Muscle of back (tissue), 11 donors: ENCODE data around the gene FAU. TPM values are rescaled to one million over a fixed set of nuclear protein-coding genes. Genes with fewer than 3 reads are reported as not detected.

Experiments used
- DNase-seq, 3 donors: peaks; one replicate each; pipeline versions ENCODE4 v3.0.0 to v3.0.0-alpha.2; 2013
- polyA plus RNA-seq, 10 donors: library from polyadenylated mRNA; unstranded; fragments of 120-200 nt; gene quantifications; one replicate each; pipeline ENCODE4 v1.2.1, GENCODE V29; 2013; ENCODE audit not compliant: insufficient read length in 10 of 10

FAU gene
- polyA plus RNA-seq, 10 donors, result 706 to 1,181 (median 912) TPM

DNA sequence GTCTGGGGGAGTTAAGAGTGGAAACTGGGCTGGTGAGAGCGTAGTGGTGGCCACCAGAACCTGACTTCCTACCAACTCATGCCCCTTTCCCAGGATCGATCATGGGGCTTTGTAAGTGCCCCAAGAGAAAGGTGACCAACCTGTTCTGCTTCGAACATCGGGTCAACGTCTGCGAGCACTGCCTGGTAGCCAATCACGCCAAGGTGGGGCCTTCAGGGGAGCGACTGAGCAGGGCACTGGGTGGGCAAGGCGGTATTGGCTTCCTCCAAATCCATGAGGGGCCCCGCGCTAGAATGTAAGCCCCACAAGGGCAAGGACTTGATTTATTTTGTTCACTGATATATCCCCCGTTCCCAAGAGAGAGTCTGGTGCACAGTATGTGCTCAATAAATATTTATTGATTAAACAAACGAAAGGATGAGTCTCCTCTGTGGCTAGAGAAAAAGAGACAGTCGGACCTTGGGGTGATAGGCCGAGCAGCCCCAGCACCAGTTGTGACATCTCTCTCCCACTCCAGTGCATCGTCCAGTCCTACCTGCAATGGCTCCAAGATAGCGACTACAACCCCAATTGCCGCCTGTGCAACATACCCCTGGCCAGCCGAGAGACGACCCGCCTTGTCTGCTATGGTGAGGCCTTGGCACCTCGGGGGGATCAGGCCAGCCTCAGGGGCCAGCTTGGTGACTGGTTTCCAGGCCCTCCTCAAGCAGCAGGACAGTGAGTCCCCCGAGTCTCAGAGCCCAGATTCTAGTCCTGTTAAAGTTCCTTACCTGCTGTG lies 37.1 kb downstream of the FAU start:
- DNase-seq, result no peak

GRCh38 chr11:65083834-65084597 lies 37.9 kb downstream of the FAU start, which contains the start of the genes CDCA5 and ZFPL1:
Gene CDCA5 (minus strand): TSS chr11:65084040. CDS start chr11:65083978, 62 bp downstream.
Gene ZFPL1 (plus strand): TSS chr11:65084222. CDS start chr11:65084699, 477 bp downstream.
- DNase-seq, result peak; percentile 96 to 99 (median 96)

- DNase-seq, result no peak
Measured at GRCh38 chr11:65083134-65083833, 38.6 kb downstream of the FAU start.

- DNase-seq, result no peak
Measured at GRCh38 chr11:65078786-65079342, 43.1 kb downstream of the FAU start.

DNA sequence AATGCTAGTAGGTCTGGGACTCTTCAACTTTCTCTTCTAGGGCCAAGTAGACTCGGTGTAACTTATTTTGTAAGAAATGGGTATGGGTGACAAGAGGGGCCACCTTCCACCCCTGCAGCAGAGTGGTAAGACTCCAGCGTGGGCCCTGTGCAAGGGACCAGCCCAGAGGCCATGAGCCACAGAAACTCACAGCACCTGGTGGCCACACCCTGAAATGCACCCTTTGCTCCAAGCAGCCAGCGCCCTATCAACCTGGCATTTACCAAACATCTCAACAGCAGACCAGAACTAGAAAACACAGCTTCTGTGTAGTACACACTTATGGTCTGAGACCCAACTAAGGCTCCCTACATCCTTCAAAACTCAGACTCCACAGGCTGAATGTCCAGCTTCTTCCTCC lies 43.8 kb downstream of the FAU start:
- no peak for DNase-seq

DNA sequence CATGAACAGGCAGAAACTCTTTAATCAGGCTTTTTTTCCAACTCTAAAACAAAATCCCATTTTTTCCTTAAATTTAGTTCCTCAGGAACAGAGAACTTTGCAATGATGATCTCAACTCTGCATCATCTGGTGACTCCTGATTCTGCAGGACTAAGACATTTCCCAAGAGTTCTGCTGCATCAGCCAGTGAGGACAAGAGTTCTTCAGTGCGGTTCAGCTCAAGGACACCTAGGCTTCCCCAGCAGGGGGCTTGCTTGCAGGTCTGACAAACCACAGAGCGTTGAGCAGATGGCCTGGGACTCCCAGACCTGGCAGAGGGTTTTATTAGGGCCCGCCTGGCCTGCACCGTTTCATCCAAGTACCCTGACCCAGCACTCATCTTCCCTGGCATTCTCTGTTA lies 44.5 kb downstream of the FAU start:
- DNase-seq, result no peak

- no peak for DNase-seq
Measured at GRCh38 chr11:65072631-65072966, 49.3 kb downstream of the FAU start.

DNA sequence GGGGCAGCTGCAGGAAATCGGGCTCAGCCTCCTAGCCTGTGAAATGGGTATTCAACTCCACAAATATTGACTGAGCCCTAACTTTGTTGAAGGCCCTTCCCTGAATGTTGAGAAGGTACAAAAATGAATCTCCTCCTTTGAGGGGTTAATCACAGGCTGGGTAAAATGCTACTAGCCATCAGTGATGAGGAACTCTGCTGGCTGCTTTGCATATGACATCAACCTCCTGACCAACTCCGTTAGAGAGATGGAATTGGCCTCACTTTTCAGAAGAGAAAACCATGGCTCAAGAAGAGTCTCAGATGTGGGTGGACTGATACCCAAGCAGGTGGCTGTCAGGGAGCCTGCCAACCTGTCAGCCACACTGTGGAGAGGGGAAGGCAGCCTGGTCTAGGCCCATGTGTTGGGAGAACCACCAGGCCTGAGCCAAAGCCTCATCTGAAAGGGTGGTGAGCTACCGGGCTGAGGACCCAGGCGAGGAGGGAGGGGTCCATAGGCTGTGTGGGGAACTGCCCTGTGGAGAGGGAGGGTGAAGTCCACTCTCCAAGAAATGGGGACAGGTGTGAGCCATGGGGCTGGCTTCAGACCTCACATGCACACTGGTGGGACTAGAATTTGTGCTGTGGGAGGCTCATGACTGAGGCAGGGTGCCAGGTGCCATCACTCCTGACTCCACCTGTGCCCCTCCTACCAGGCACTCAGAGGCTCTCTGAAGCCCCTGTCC lies 49.9 kb downstream of the FAU start:
- DNase-seq, result no peak

Other genes starting within 250 kb of the FAU start
- gene EHD1, start 243.5 kb downstream of the FAU start, polyA plus RNA-seq, result 100 to 1,000 TPM in 3 of 10 donors, 10 to 100 TPM in 7; 64.4 to 115 (median 92.9) TPM
- 10 to 100 TPM in 7 of 10 donors, 1 to 10 TPM in 3; 8.1 to 13.5 (median 11.1) TPM for gene ATG2A, start 204.9 kb downstream of the FAU start, polyA plus RNA-seq
- gene PPP2R5B, start 197.4 kb downstream of the FAU start, polyA plus RNA-seq, result 10 to 100 TPM in 8 of 10 donors, 1 to 10 TPM in 2; 10.0 to 13.0 (median 11.3) TPM
- under 1 TPM in 2 of 10 donors, not detected in 8; 0.27 to 0.45 TPM for gene GPHA2, start 186.2 kb downstream of the FAU start, polyA plus RNA-seq
- under 1 TPM in 1 of 10 donors, not detected in 9; 0.20 TPM for gene MAJIN, start 150.0 kb downstream of the FAU start, polyA plus RNA-seq
- gene BATF2, start 125.2 kb downstream of the FAU start, polyA plus RNA-seq, result 1 to 10 TPM in 6 of 10 donors, under 1 TPM in 4; 0.79 to 1.6 (median 1.1) TPM
- gene ARL2, start 108.0 kb downstream of the FAU start, polyA plus RNA-seq, result 10 to 100 TPM; 60.2 to 90.7 (median 76.5) TPM
- 10 to 100 TPM; 17.5 to 25.7 (median 22.5) TPM for gene SNX15, start 94.7 kb downstream of the FAU start, polyA plus RNA-seq
- gene SAC3D1, start 80.9 kb downstream of the FAU start, polyA plus RNA-seq, result 10 to 100 TPM in 8 of 10 donors, 1 to 10 TPM in 2; 9.6 to 14.9 (median 12.1) TPM
- 1 to 10 TPM; 6.3 to 10.0 (median 7.6) TPM for gene NAALADL1, start 63.6 kb downstream of the FAU start, polyA plus RNA-seq
- 10 to 100 TPM in 7 of 10 donors, 1 to 10 TPM in 3; 8.2 to 19.0 (median 10.9) TPM for gene CDCA5, start 38.1 kb downstream of the FAU start, polyA plus RNA-seq
- gene ZFPL1, start 37.9 kb downstream of the FAU start, polyA plus RNA-seq, result 10 to 100 TPM; 16.9 to 27.3 (median 20.1) TPM
- gene VPS51, start 25.9 kb downstream of the FAU start, polyA plus RNA-seq, result 100 to 1,000 TPM in 7 of 10 donors, 10 to 100 TPM in 3; 75.4 to 150 (median 107) TPM
- 10 to 100 TPM in 5 of 10 donors, 1 to 10 TPM in 5; 6.4 to 12.8 (median 10.2) TPM for gene TM7SF2, start 10.3 kb downstream of the FAU start, polyA plus RNA-seq
- gene ZNHIT2, start 4.4 kb downstream of the FAU start, polyA plus RNA-seq, result 1 to 10 TPM; 3.6 to 5.8 (median 4.4) TPM
- 10 to 100 TPM; 17.5 to 26.5 (median 23.4) TPM for gene MRPL49, start 187 bp upstream of the FAU start, polyA plus RNA-seq
- gene SYVN1, start 12.4 kb upstream of the FAU start, polyA plus RNA-seq, result 10 to 100 TPM; 37.4 to 45.1 (median 38.9) TPM
- under 1 TPM in 2 of 10 donors, not detected in 8; 0.17 to 0.20 TPM for gene SPDYC, start 48.1 kb upstream of the FAU start, polyA plus RNA-seq
- 10 to 100 TPM; 65.5 to 83.6 (median 74.5) TPM for gene CAPN1, start 59.8 kb upstream of the FAU start, polyA plus RNA-seq
- gene POLA2, start 139.8 kb upstream of the FAU start, polyA plus RNA-seq, result 10 to 100 TPM; 28.6 to 45.5 (median 34.7) TPM
- gene CDC42EP2, start 192.7 kb upstream of the FAU start, polyA plus RNA-seq, result 10 to 100 TPM; 19.7 to 32.2 (median 27.1) TPM
- 10 to 100 TPM; 44.0 to 59.0 (median 48.1) TPM for gene DPF2, start 211.7 kb upstream of the FAU start, polyA plus RNA-seq
- under 1 TPM in 8 of 10 donors, not detected in 2; 0.10 to 0.22 (median 0.19) TPM for gene TIGD3, start 232.6 kb upstream of the FAU start, polyA plus RNA-seq